Endothelial cell of umbilical vein (primary cell): ENCODE measurements around the gene COG5. TPM values are rescaled to one million over a fixed set of nuclear protein-coding genes. Genes with fewer than 3 reads are reported as not detected.
A peak's percentile ranks its signal among the peaks of the same experiment; 100 is the strongest.

Experiments used
- BruUV-seq: library from RNA; stranded (reverse); fragments of 400-500 nt; replicated peaks from 2 replicates; lab custom pipeline; 2021; lab: Mats Ljungman, UMichigan
- CTCF ChIA-PET: fragments of 300-600, 350-600 bp; sonication (Branson Sonifier 250); formaldehyde crosslinking; loops from one replicate; lab custom pipeline; 2021; ENCODE audit warnings: antibody characterized with exemption, inconsistent platforms; lab: Charles Lee
- POLR2A ChIA-PET: fragments of 300-600, 350-600 bp; sonication (Branson Sonifier 250); formaldehyde crosslinking; loops from one replicate; lab custom pipeline; 2021; ENCODE audit warnings: antibody characterized with exemption, inconsistent platforms; lab: Charles Lee
- DNase-seq: peaks from one replicate; pipeline ENCODE4 v3.0.0-alpha.2; 2011; ENCODE audit warnings: low read depth, low spot score
- FAIRE-seq: peaks from 2 replicates; lab custom pipeline; 2011; peaks lifted over from hg19 to GRCh38; lab: Jason Lieb, UNC
- H2AFZ ChIP-seq: 2 replicates; pipeline ENCODE4 v1.6.0; 2012; ENCODE audit warnings: low read depth, low read length, control low read depth, inconsistent platforms
- H3K27ac ChIP-seq: 2 replicates; pipeline ENCODE4 v1.5.1; 2011; ENCODE audit warnings: low read depth, mild to moderate bottlenecking, control low read depth, low read length, moderate library complexity; ENCODE audit not compliant: insufficient read depth
- H3K27me3 ChIP-seq, 2 experiments: 2 replicates each; pipeline versions ENCODE4 v1.6.0 to v1.6.1; 2011; ENCODE audit warnings: low read length in 2 of 2, mixed read lengths in 1 of 2; ENCODE audit not compliant: control insufficient read depth in 2 of 2, insufficient read depth in 2 of 2
- H3K36me3 ChIP-seq, 2 experiments: 2 replicates in 1 of 2; 3 replicates in 1 of 2; pipeline ENCODE4 v1.5.1; 2011; ENCODE audit warnings: low read length in 2 of 2, mild to moderate bottlenecking in 1 of 2, moderate library complexity in 1 of 2; ENCODE audit not compliant: control insufficient read depth in 2 of 2, insufficient read depth in 2 of 2; ENCODE audit errors: extremely low read depth in 1 of 2
- H3K4me1 ChIP-seq: 3 replicates; pipeline ENCODE4 v1.5.1; 2011; ENCODE audit warnings: mild to moderate bottlenecking, low read length; ENCODE audit not compliant: control insufficient read depth, insufficient read depth; ENCODE audit errors: extremely low read depth
- H3K4me2 ChIP-seq: 2 replicates; pipeline ENCODE4 v1.6.1; 2011; ENCODE audit warnings: low read length, control low read depth, mixed read lengths; ENCODE audit not compliant: insufficient read depth
- H3K4me3 ChIP-seq, 3 experiments: fragments of 200-600 bp in 1 of 3; sonication (generic), shearing (Covaris generic) in 1 of 3; replicated peaks in 1 of 3; 2 replicates each; pipeline ENCODE4 v1.5.1; 2011 to 2016; ENCODE audit warnings: control low read depth in 3 of 3, low read length in 3 of 3, mild to moderate bottlenecking in 2 of 3, inconsistent platforms in 1 of 3, low read depth in 1 of 3, moderate library complexity in 1 of 3; ENCODE audit not compliant: insufficient read depth in 1 of 3
- H3K79me2 ChIP-seq: 2 replicates; pipeline ENCODE4 v1.6.0; 2012; ENCODE audit warnings: low read length, inconsistent platforms; ENCODE audit not compliant: control insufficient read depth, insufficient read depth
- H3K9ac ChIP-seq: replicated peaks from 2 replicates; pipeline ENCODE3; 2011; ENCODE audit warnings: low read length, control low read depth; ENCODE audit not compliant: insufficient read depth; ENCODE audit errors: extremely low read depth
- H3K9me1 ChIP-seq: replicated peaks from 3 replicates; pipeline ENCODE4 v1.6.0; 2011; ENCODE audit warnings: mild to moderate bottlenecking, low read length; ENCODE audit not compliant: control insufficient read depth, insufficient read depth; ENCODE audit errors: extremely low read depth
- H3K9me3 ChIP-seq: replicated peaks from 2 replicates; pipeline ENCODE4 v1.5.1; 2012; ENCODE audit warnings: low read length, inconsistent platforms; ENCODE audit not compliant: control insufficient read depth, insufficient read depth
- H4K20me1 ChIP-seq: replicated peaks from 2 replicates; pipeline ENCODE3; 2011; ENCODE audit warnings: mild to moderate bottlenecking, low read length; ENCODE audit not compliant: control insufficient read depth, insufficient read depth; ENCODE audit errors: extremely low read depth
- CTCF ChIP-seq, 2 donors: IDR thresholded peaks; 1 replicate in 1 of 2; 2 replicates in 1 of 2; pipeline ENCODE4 v1.5.1; 2011; ENCODE audit warnings: low read length in 2 of 2, mild to moderate bottlenecking in 2 of 2, moderate library complexity in 2 of 2, control low read depth in 1 of 2, inconsistent platforms in 1 of 2, low read depth in 1 of 2; ENCODE audit not compliant: insufficient read depth in 1 of 2; ENCODE audit errors: extremely low read depth in 1 of 2
- EZH2 ChIP-seq: IDR thresholded peaks from 2 replicates; pipeline ENCODE4 v1.6.1; 2012; ENCODE audit warnings: borderline replicate concordance, low read depth, mild to moderate bottlenecking, moderate library complexity, low read length, inconsistent platforms; ENCODE audit not compliant: severe bottlenecking
- FOS ChIP-seq: IDR thresholded peaks from 2 replicates; pipeline ENCODE4 v1.6.1; 2011; ENCODE audit warnings: mild to moderate bottlenecking, low read length, moderate library complexity, borderline replicate concordance; ENCODE audit not compliant: insufficient read depth
- JUN ChIP-seq: IDR thresholded peaks from 2 replicates; pipeline ENCODE4 v1.6.1; 2011; ENCODE audit warnings: borderline replicate concordance, low read depth; ENCODE audit not compliant: insufficient read length, insufficient read depth
- MAX ChIP-seq: IDR thresholded peaks from 2 replicates; pipeline ENCODE4 v1.6.1; 2011; ENCODE audit not compliant: insufficient read depth, insufficient read length
- MYC ChIP-seq: IDR thresholded peaks from one replicate; pipeline ENCODE4 v1.6.1; 2011; ENCODE audit warnings: mild to moderate bottlenecking, low read depth, low read length
- POLR2A ChIP-seq: IDR thresholded peaks from 2 replicates; pipeline ENCODE4 v1.6.1; 2012; ENCODE audit warnings: low read depth, mild to moderate bottlenecking, control low read depth, low read length
- POLR2AphosphoS5 ChIP-seq: IDR thresholded peaks from 2 replicates; pipeline ENCODE4 v1.6.1; 2012; ENCODE audit warnings: low read depth, mild to moderate bottlenecking, control low read depth, low read length, moderate library complexity; ENCODE audit not compliant: insufficient read depth
- dilution Hi-C: fragments of 300-500 bp; cut with MboI; formaldehyde crosslinking; loops from one replicate; pipeline ENCODE4 v1.15.0; 2019; ENCODE audit warnings: low sequenced_read_pairs; ENCODE audit not compliant: extremely low pct_ligation_motif_present
- intact Hi-C: fragments of 100-400 bp; cut with micrococcal nuclease; formaldehyde crosslinking; loops from one replicate; pipeline ENCODE4 v1.10.0; 2022
- polyA plus RNA-seq, 4 experiments: library from polyadenylated mRNA; depleted of rRNA in 3 of 4; stranded (reverse) in 3 of 4; unstranded in 1 of 4; fragments of >200 nt; gene quantifications; 2 replicates each; pipeline versions ENCODE4 v1.2.1 to v1.2.3, GENCODE V29; 2011 to 2012; ENCODE audit warnings: missing spikeins in 1 of 4
- total RNA-seq: library from RNA; stranded (reverse); gene quantifications from 2 replicates; pipeline ENCODE4 v1.2.3, GENCODE V29; 2021

The COG5 gene
- total and polyA plus RNA-seq, 2 donors (not counting 3 experiments of a cell fraction or from before 2014, with no cell fraction given), result 18.8 to 45.3 TPM

- ChIA-PET POLR2A (no interaction called here), CTCF (interaction anchor here (0.9 to 2.1 kb wide), 4 partner anchors 10 to 265 kb away, joined by 3 to 5 read pairs (median 4); no protein-coding TSS in a partner anchor)
- BruUV-seq, result no TSS peak
- FAIRE-seq, result no peak
- peaks cover 12 to 25% of the 10 kb centered on the region in 2 experiments for H3K36me3 ChIP-seq
- no peak overlapping the region for H3K4me2 ChIP-seq
- DNase-seq, result peak; percentile 79
- no peak overlapping the region for H3K27ac ChIP-seq
- no peaks in the 10 kb centered on the region for H3K79me2 ChIP-seq
- dilution Hi-C loops (no loop called here), intact Hi-C loops (no loop called here)
- no peak overlapping the region for H3K4me3 ChIP-seq
- no peak overlapping the region for H2AFZ ChIP-seq
- H3K27me3 ChIP-seq, result no peaks in the 10 kb centered on the region
- H3K4me1 ChIP-seq, result peaks cover 17% of the 10 kb centered on the region
- no peaks in the 10 kb centered on the region for H4K20me1 ChIP-seq
- no peaks in the 10 kb centered on the region for H3K9me1 ChIP-seq
- TF ChIP-seq JUN (no peak), POLR2A (no peak), MYC (no peak), CTCF (IDR thresholded peaks at IDR 0.05; ENCODE audit: extremely low read depth in 1 of 2, insufficient read depth in 1 of 2, low read depth in 1 of 2, low read length in 2 of 2) (no peak), EZH2 (no peak), FOS (no peak), MAX (no peak), POLR2AphosphoS5 (no peak)
- H3K9me3 ChIP-seq, result no peaks in the 10 kb centered on the region
- H3K9ac ChIP-seq, result no peak overlapping the region
Measured at GRCh38 chr7:107609811-107610261, 46.1 kb upstream of the COG5 start.
